ENCODE measurements around the gene LRRC42.
"Not testable (repeated sequence)": the region's sequence is repeated elsewhere in the genome, so short reads cannot be mapped to it uniquely, and the experiment has no call there.

The LRRC42 gene

DNA sequence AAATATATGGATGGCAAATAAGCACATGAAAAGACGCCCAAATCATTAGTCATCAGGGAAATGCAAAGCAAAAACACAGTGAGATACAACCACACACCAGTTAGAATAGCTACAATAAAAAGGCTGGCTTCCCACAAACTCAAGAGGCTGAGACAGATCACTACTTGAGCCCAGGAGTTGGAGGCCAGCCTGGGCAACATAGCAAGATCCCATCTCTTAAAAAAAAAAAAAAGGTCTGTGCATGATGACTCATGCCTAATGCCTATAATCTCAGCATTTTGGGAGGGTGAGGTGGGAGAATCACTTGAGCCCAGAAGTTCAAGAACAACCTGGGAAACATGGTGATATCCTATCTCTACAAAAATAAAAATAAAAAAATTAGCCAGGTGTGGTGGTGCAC lies 52.1 kb downstream of the LRRC42 start:
- DNase-seq (ENCODE audit: low read depth), result no peak
- no peak overlapping the region for H3K4me3 ChIP-seq (ENCODE audit: low read length)
- TF ChIP-seq, protein P1, sequence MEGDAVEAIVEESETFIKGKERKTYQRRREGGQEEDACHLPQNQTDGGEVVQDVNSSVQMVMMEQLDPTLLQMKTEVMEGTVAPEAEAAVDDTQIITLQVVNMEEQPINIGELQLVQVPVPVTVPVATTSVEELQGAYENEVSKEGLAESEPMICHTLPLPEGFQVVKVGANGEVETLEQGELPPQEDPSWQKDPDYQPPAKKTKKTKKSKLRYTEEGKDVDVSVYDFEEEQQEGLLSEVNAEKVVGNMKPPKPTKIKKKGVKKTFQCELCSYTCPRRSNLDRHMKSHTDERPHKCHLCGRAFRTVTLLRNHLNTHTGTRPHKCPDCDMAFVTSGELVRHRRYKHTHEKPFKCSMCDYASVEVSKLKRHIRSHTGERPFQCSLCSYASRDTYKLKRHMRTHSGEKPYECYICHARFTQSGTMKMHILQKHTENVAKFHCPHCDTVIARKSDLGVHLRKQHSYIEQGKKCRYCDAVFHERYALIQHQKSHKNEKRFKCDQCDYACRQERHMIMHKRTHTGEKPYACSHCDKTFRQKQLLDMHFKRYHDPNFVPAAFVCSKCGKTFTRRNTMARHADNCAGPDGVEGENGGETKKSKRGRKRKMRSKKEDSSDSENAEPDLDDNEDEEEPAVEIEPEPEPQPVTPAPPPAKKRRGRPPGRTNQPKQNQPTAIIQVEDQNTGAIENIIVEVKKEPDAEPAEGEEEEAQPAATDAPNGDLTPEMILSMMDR (conservative IDR thresholded peaks at IDR 0.05; ENCODE audit: low read length), result no peak

GRCh38 chr1:53999920-54000319 lies 53.8 kb downstream of the LRRC42 start:
- no peak for DNase-seq (ENCODE audit: low read depth)
- no peak overlapping the region for H3K4me3 ChIP-seq (ENCODE audit: low read length)
- TF ChIP-seq, protein P1 (conservative IDR thresholded peaks at IDR 0.05; ENCODE audit: low read length), result no peak

GRCh38 chr1:54001591-54001990 lies 55.4 kb downstream of the LRRC42 start:
- no peak overlapping the region for H3K4me3 ChIP-seq (ENCODE audit: low read length)
- TF ChIP-seq, protein P1 (conservative IDR thresholded peaks at IDR 0.05; ENCODE audit: low read length), result no peak
- DNase-seq (ENCODE audit: low read depth), result no peak

DNA sequence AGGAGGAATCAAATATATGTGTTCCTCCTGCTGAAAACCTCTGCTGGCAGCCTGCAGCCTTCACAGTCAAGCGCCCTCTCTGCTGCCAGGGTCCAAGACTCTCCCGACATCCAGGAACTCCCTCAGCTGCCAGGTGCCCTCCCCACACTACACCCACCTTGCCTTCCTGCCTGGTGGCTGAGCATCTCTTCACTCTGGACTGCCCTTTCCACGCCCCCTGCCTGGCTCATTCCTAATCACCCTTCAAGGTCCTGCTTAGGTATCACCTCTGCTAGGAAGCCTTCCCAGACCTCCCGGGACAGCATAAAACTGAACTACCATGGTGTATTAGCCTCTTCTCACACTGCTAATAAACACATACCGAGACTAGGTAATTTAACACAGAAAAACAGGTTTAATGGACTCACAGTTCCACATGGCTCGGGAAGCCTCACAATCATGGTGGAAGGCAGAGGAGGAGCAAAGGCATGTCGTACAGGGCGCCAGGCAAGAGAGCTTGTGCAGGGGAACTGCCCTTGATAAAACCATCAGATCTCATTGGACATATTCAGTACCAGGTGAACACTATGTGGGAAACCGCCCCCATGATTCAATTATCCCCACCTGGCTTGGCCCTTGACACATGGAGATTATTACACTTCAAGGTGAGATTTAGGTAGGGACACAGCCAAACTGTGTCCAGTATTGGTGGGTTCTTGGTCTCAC lies 56.5 kb downstream of the LRRC42 start:
- no peak for DNase-seq (ENCODE audit: low read depth)

GRCh38 chr1:54003249-54003646 lies 57.1 kb downstream of the LRRC42 start:
- no peak overlapping the region for H3K4me3 ChIP-seq (ENCODE audit: low read length)
- no peak for DNase-seq (ENCODE audit: low read depth)
- TF ChIP-seq, protein P1 (conservative IDR thresholded peaks at IDR 0.05; ENCODE audit: low read length), result no peak

More for the DNA sequence above, 56.5 kb downstream of the LRRC42 start:
- no peak overlapping the region for H3K4me3 ChIP-seq (ENCODE audit: low read length)
- TF ChIP-seq, protein P1 (conservative IDR thresholded peaks at IDR 0.05; ENCODE audit: low read length), result no peak

DNA sequence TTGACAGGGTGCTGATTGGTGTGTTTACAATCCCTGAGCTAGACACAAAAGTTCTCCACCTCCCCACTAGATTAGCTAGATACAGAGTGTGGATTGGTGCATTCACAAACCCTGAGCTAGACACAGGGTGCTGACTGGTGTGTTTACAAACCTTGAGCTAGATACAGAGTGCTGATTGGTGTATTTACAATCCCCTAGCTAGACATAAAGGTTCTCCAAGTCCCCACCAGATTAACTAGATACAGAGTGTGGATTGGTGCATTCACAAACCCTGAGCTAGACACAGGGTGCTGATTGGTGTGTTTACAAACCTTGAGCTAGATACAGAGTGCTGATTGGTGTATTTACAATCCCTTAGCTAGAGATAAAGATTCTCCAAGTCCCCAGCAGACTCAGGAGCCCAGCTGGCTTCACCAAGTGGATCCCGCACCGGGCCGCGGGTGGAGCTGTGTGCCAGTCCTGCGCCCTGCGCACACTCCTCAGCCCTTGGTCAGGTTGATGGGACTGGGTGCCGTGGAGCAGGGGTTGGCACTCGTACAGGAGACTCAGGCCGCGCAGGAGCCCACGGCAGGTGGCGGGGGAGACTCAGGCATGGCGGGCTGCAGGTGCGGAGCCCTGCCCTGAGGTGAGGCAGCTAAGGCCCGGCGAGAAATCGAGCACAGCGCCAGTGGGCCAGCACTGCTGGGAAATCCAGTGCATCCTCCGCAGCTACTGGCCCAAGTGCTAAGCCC lies 57.8 kb downstream of the LRRC42 start:
- DNase-seq (ENCODE audit: low read depth), result not testable (repeated sequence)

DNA sequence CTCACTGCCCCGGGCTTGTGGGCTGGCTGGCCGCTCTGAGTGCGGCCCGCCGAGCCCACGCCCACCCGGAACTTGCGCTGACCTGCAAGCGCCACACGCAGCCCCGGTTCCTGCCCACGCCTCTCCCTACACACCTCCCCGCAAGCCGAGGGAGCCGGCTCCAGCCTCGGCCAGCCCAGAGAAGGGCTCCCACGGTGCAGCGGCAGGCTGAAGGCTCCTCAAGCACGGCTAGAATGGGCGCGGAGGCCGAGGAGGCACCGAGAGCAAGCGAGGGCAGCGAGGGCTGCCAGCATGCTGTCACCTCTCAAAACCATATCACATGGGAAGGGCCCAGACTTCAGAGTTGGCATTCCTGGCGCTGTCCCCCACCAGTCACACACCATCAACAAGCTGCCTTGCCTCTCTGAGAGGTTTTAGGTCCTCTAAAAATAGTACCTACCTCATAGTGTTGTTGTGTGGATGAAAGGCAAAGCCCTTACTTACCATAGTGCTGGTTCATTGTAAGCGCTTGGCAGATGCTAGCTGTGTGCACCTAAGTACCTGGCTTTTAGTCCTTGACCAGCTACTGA lies 58.4 kb downstream of the LRRC42 start:
- no peak for DNase-seq (ENCODE audit: low read depth)
- TF ChIP-seq, protein P1 (conservative IDR thresholded peaks at IDR 0.05; ENCODE audit: low read length), result no peak
- H3K4me3 ChIP-seq (ENCODE audit: low read length), result no peak overlapping the region

More for the DNA sequence above, 57.8 kb downstream of the LRRC42 start:
- H3K4me3 ChIP-seq (ENCODE audit: low read length), result not testable (repeated sequence)

Data from AG10803 (cell line).